ENCODE results near the gene SNX21.

GRCh38 chr20:45848969-45849582 is 15.5 kb downstream of the SNX21 start:
- TF ChIP-seq CTCF (IDR thresholded peaks at IDR 0.05) (no peak), REST (IDR thresholded peaks at IDR 0.05; ENCODE audit: insufficient read depth in 1 of 2, low read depth in 2 of 2, low read length in 1 of 2) (no peak)

All from Panc1 (cell line).